ENCODE measurements around the gene PHLDB2.

DNA sequence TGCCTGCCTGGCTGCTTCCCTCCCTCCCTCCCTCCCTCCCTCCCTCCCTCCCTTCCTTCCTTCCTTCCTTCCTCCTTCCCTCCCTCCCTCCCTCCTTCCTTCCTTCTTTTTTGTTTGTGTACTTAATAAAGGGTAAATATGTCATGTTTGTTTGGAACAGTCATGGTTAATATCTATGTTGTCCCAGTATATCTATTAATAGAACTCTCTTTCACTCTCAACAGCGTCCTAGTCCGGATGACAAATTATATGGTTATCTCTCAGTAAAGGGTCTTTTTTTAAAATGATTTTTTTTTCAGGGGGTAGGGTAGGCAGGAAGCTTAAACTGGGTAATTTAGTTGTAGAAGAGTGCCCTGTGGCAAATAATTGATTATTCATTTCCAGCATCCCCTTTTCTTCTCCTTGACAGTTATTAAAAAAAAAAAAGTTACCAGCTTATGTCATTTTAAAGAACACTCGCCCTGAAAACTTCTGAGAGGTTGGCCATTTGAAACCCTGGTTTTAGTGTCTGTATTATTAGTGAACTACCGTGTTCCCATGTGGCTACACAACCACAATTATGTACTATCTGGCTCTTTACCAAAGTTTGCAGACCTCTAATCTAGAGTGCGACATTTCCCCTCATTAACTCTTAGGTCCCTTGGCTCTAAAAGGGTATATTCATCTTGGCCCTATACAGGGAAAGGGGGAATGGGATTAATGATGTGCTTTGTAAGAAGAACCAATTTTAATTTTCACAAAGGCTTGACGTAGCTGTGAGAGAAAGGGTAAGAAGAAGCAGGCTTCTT is 153.3 kb downstream of the PHLDB2 start:
- TF ChIP-seq OSR1 (CRISPR knock-in tag; IDR thresholded peaks at IDR 0.05) (no peak), ZFP30 (CRISPR knock-in tag; IDR thresholded peaks at IDR 0.05) (no peak), GLIS3 (CRISPR knock-in tag; IDR thresholded peaks at IDR 0.05) (no peak), TOX (CRISPR knock-in tag; IDR thresholded peaks at IDR 0.05; ENCODE audit: borderline replicate concordance) (no peak)
- TF ChIP-seq, protein P1, sequence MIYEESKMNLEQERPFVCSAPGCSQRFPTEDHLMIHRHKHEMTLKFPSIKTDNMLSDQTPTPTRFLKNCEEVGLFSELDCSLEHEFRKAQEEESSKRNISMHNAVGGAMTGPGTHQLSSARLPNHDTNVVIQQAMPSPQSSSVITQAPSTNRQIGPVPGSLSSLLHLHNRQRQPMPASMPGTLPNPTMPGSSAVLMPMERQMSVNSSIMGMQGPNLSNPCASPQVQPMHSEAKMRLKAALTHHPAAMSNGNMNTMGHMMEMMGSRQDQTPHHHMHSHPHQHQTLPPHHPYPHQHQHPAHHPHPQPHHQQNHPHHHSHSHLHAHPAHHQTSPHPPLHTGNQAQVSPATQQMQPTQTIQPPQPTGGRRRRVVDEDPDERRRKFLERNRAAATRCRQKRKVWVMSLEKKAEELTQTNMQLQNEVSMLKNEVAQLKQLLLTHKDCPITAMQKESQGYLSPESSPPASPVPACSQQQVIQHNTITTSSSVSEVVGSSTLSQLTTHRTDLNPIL (CRISPR knock-in tag; IDR thresholded peaks at IDR 0.05; ENCODE audit: low read depth): no peak
